IgD-negative memory B cell (primary cell): Measurements from ENCODE around the gene NOVA2. TPM values are rescaled to one million over a fixed set of nuclear protein-coding genes. Genes with fewer than 3 reads are reported as not detected.

Source experiments
- H3K27ac Mint-ChIP-seq, 3 donors: one replicate each; pipeline ENCODE4 v1.8.0; 2020 to 2022; ENCODE audit warnings: mild to moderate bottlenecking in 3 of 3, mixed read lengths in 3 of 3, moderate library complexity in 1 of 3
- H3K27me3 Mint-ChIP-seq: one replicate; pipeline ENCODE4 v1.8.0; 2021; ENCODE audit warnings: mixed read lengths
- H3K36me3 Mint-ChIP-seq: one replicate; pipeline ENCODE4 v1.8.0; 2020; ENCODE audit warnings: mild to moderate bottlenecking, mixed read lengths
- H3K4me1 Mint-ChIP-seq, 3 donors: one replicate each; pipeline ENCODE4 v1.8.0; 2020 to 2022; ENCODE audit warnings: mixed read lengths in 3 of 3, mild to moderate bottlenecking in 1 of 3
- H3K4me3 Mint-ChIP-seq, 4 donors: one replicate each; pipeline ENCODE4 v1.8.0; 2020 to 2022; ENCODE audit warnings: mild to moderate bottlenecking in 4 of 4, mixed read lengths in 4 of 4, moderate library complexity in 3 of 4
- H3K9me3 Mint-ChIP-seq, 3 donors: one replicate each; pipeline ENCODE4 v1.8.0; 2020 to 2021; ENCODE audit warnings: mixed read lengths in 3 of 3, mild to moderate bottlenecking in 1 of 3
- polyA plus RNA-seq: library from polyadenylated mRNA; unstranded; fragments of 300-500 nt; fragmentation: Illumina TruSeq; gene quantifications from one replicate; pipeline ENCODE4 v1.2.3, GENCODE V29; 2021

NOVA2 gene, protein sequence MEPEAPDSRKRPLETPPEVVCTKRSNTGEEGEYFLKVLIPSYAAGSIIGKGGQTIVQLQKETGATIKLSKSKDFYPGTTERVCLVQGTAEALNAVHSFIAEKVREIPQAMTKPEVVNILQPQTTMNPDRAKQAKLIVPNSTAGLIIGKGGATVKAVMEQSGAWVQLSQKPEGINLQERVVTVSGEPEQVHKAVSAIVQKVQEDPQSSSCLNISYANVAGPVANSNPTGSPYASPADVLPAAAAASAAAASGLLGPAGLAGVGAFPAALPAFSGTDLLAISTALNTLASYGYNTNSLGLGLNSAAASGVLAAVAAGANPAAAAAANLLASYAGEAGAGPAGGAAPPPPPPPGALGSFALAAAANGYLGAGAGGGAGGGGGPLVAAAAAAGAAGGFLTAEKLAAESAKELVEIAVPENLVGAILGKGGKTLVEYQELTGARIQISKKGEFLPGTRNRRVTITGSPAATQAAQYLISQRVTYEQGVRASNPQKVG
- polyA plus RNA-seq = not detected

GRCh38 chr19:45973553-45974338, at the start of gene NOVA2:
Gene NOVA2 (minus strand): TSS chr19:45973865. CDS start chr19:45973351, 514 bp downstream.
- Mint-ChIP-seq H3K36me3 (no peaks in the 10 kb centered on the region), H3K27me3 (peaks cover 54% of the 10 kb centered on the region), H3K9me3 (peaks cover 0 to 8% (median 2%) of the 10 kb centered on the region in 3 donors), H3K4me3 (peak within 1 kb of the TSS in 2 of 4 donors; percentile 38 to 77), H3K27ac (peak within 1 kb of the TSS in 1 of 3 donors; percentile 15), H3K4me1 (peaks cover 5 to 13% (median 10%) of the 10 kb centered on the region in 3 donors)

DNA sequence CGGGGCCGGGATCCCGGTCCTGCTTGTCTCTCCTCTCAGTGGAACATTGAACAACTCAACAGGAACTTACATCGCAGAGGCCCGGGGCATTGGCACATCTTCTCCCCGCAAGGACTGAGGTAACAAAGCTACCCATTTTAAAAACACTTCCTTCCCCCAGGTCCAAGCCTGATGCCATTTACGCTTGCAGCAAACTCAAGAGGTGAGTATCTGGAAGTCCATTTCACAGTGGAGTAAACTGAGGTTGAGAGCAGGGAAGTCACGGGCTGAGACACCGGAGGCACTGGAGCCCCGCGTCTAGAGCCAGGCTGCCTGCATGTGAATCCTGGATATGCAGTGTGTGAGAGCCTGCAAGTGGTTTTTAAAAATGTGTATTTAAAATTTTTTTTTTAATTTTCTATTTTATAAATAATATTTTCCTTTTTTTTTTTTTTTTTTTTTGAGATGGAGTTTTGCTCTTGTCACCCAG, 49.7 kb upstream of the NOVA2 start:
- Mint-ChIP-seq H3K4me1 (peaks cover 0 to 1% (median 0%) of the 10 kb centered on the region in 3 donors), H3K27ac (no peak overlapping the region), H3K9me3 (peaks cover 0 to 5% (median 1%) of the 10 kb centered on the region in 3 donors), H3K36me3 (no peaks in the 10 kb centered on the region), H3K27me3 (peaks cover 25% of the 10 kb centered on the region), H3K4me3 (no peak overlapping the region)

GRCh38 chr19:46022431-46023310, 49.0 kb upstream of the NOVA2 start, which contains the start of gene PGLYRP1:
Gene PGLYRP1 (minus strand): TSS chr19:46023053. CDS start chr19:46023021, 32 bp downstream.
- peaks cover 0 to 1% (median 0%) of the 10 kb centered on the region in 3 donors for H3K4me1 Mint-ChIP-seq

GRCh38 chr19:46022061-46022430, 48.4 kb upstream of the NOVA2 start:
- peaks cover 0 to 1% (median under 1%) of the 10 kb centered on the region in 3 donors for H3K4me1 Mint-ChIP-seq
- H3K27me3 Mint-ChIP-seq = peaks cover 25% of the 10 kb centered on the region
- H3K9me3 Mint-ChIP-seq = peaks cover 0 to 5% (median 1%) of the 10 kb centered on the region in 3 donors
- no peak overlapping the region for H3K27ac Mint-ChIP-seq
- H3K4me3 Mint-ChIP-seq = no peak overlapping the region
- H3K36me3 Mint-ChIP-seq = no peaks in the 10 kb centered on the region

More at GRCh38 chr19:46022431-46023310, 49.0 kb upstream of the NOVA2 start, which contains the start of gene PGLYRP1:
- no peaks in the 10 kb centered on the region for H3K36me3 Mint-ChIP-seq
- H3K27me3 Mint-ChIP-seq = peaks cover 25% of the 10 kb centered on the region
- peaks cover 0 to 5% (median 1%) of the 10 kb centered on the region in 3 donors for H3K9me3 Mint-ChIP-seq
- H3K27ac Mint-ChIP-seq = no peak within 1 kb of the TSS
- H3K4me3 Mint-ChIP-seq = no peak within 1 kb of the TSS

DNA sequence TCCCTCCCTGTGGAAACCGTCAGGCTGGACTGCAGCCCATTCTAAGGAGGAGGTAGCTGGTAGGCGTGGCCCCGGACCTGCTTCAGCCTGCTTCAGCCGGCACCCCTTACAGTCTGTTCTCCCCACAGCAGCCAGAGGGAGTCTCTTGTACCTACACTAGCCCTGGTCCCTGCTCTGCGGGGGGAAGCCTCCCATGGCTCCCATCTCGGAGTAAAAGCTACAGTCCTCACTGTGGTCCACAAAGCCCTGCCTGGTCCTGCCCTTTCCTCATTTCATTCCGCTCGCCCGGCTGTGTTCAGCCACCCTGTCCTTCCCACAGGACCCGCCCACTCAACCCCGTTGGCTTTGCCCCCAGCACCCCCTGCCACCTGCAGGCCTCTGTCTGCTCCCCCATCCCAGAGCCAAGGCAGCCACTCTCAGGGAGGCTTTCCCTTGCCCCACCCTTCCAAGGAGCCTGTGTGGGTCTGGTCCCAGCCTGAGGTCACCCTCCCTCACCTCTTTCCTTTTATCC, 47.9 kb upstream of the NOVA2 start:
- Mint-ChIP-seq H3K27me3 (peaks cover 21% of the 10 kb centered on the region), H3K27ac (no peak overlapping the region), H3K4me1 (peaks cover 1 to 3% (median 2%) of the 10 kb centered on the region in 3 donors), H3K36me3 (no peaks in the 10 kb centered on the region), H3K4me3 (no peak overlapping the region), H3K9me3 (peaks cover 0 to 5% (median 1%) of the 10 kb centered on the region in 3 donors)

- Mint-ChIP-seq H3K27ac (no peak overlapping the region), H3K4me1 (peaks cover 1 to 3% (median 2%) of the 10 kb centered on the region in 3 donors), H3K27me3 (peaks cover 13% of the 10 kb centered on the region), H3K4me3 (no peak overlapping the region), H3K9me3 (peaks cover 0 to under 1% (median 0%) of the 10 kb centered on the region in 3 donors), H3K36me3 (no peaks in the 10 kb centered on the region)
Measured at GRCh38 chr19:46020819-46021125, 47.1 kb upstream of the NOVA2 start.

DNA sequence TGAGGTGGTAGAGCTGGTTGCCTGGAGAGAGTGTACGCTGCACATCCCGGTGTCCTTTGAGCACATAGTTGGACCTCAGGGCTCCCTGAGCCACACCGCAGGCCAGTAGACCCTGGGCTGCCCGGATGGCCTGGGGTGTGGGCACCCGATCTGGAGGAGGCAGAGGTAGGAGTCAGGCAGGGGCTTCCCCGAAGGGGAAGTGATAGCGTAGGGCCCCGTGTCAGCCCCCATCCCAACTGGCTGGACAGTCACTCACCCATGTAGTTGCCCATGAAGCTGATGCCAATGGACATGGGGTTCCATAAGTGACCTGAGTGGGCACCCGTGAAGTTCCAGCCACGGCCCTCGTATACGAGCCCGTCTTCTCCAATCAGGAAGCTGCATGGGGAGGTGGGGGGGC, 45.6 kb upstream of the NOVA2 start:
- H3K36me3 Mint-ChIP-seq = no peaks in the 10 kb centered on the region
- H3K27ac Mint-ChIP-seq = no peak overlapping the region
- peaks cover 20% of the 10 kb centered on the region for H3K27me3 Mint-ChIP-seq
- H3K4me1 Mint-ChIP-seq = peaks cover 7 to 8% (median 7%) of the 10 kb centered on the region in 3 donors
- H3K9me3 Mint-ChIP-seq = no peaks in the 10 kb centered on the region
- H3K4me3 Mint-ChIP-seq = no peak overlapping the region

GRCh38 chr19:46018729-46019251, 45.1 kb upstream of the NOVA2 start:
- Mint-ChIP-seq H3K27me3 (peaks cover 16% of the 10 kb centered on the region), H3K4me1 (peaks cover 7 to 9% (median 7%) of the 10 kb centered on the region in 3 donors), H3K36me3 (no peaks in the 10 kb centered on the region), H3K4me3 (no peak overlapping the region), H3K27ac (no peak overlapping the region), H3K9me3 (no peaks in the 10 kb centered on the region)

- H3K27me3 Mint-ChIP-seq = peaks cover 12% of the 10 kb centered on the region
- no peak overlapping the region for H3K27ac Mint-ChIP-seq
- H3K9me3 Mint-ChIP-seq = no peaks in the 10 kb centered on the region
- peak overlapping the region in 2 of 4 donors; percentile 5 to 32 for H3K4me3 Mint-ChIP-seq
- H3K4me1 Mint-ChIP-seq = peaks cover 7 to 9% (median 7%) of the 10 kb centered on the region in 3 donors
- no peaks in the 10 kb centered on the region for H3K36me3 Mint-ChIP-seq
Measured at GRCh38 chr19:46017874-46018675, 44.4 kb upstream of the NOVA2 start.

GRCh38 chr19:46017095-46017429, 43.4 kb upstream of the NOVA2 start:
- Mint-ChIP-seq H3K9me3 (no peaks in the 10 kb centered on the region), H3K36me3 (no peaks in the 10 kb centered on the region), H3K4me1 (peaks cover 7 to 9% (median 7%) of the 10 kb centered on the region in 3 donors), H3K27ac (no peak overlapping the region), H3K4me3 (peak overlapping the region; percentile 32 to 92 (median 72)), H3K27me3 (peaks cover 8% of the 10 kb centered on the region)

DNA sequence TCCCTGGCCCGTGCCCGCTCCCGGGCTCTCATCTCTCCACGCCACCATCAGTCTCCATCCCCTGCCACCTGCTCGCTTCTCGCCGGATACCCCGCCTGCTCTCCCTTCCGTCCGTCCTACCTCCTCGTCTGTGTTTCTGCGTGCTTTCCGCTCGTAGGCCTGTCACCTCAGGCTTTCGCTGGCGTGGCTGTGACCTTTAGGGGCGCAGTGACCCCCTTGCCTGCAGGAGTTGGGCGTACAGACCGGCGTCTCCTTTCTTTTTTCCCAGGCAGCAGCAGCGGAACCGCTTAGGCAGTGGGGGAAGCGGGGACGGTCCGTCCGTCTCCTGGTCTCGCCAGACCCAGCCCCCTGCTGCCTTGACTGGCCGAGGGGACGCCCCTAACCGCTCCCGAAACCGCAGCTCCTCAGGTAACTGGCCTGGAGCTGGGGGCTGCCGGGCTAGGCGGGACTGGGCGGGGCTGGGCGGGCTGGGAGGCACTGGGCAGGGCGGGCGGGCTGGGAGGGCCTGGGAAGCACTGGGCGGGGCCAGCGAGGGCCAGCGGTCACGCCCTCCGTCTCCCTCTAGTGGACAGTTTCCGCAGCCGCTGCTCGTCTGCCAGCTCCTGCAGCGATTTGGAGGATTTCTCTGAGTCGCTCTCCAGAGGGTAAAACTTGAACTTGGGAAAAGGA, 42.9 kb upstream of the NOVA2 start:
- Mint-ChIP-seq H3K4me1 (peaks cover 7 to 9% (median 7%) of the 10 kb centered on the region in 3 donors), H3K27me3 (peaks cover 8% of the 10 kb centered on the region), H3K36me3 (peaks cover under 1% of the 10 kb centered on the region), H3K27ac (peak overlapping the region in 2 of 3 donors; percentile 85 to 90), H3K4me3 (peak overlapping the region; percentile 65 to 95 (median 87)), H3K9me3 (no peaks in the 10 kb centered on the region)

- Mint-ChIP-seq H3K27ac (peak overlapping the region in 2 of 3 donors; percentile 85 to 90), H3K4me1 (peaks cover 7 to 9% (median 7%) of the 10 kb centered on the region in 3 donors), H3K27me3 (peaks cover 8% of the 10 kb centered on the region), H3K4me3 (peak overlapping the region; percentile 65 to 95 (median 87)), H3K9me3 (no peaks in the 10 kb centered on the region), H3K36me3 (peaks cover 3% of the 10 kb centered on the region)
Measured at GRCh38 chr19:46015687-46016425, 42.2 kb upstream of the NOVA2 start.
